B cell (primary cell): ENCODE measurements around the gene PCBP3.

ENCODE experiments used
- EZH2 ChIP-seq: IDR thresholded peaks from 2 replicates; pipeline ENCODE4 v1.6.1; 2012; ENCODE audit warnings: borderline replicate concordance, low read depth, mild to moderate bottlenecking, moderate library complexity, low read length; ENCODE audit not compliant: insufficient read depth, poor library complexity, severe bottlenecking
- TF ChIP-seq, protein P1 (sequence below): fragments of 200-600 bp; IDR thresholded peaks from one replicate; pipeline ENCODE4 v1.8.0; 2022; ENCODE audit warnings: antibody characterized with exemption, mild to moderate bottlenecking

DNA sequence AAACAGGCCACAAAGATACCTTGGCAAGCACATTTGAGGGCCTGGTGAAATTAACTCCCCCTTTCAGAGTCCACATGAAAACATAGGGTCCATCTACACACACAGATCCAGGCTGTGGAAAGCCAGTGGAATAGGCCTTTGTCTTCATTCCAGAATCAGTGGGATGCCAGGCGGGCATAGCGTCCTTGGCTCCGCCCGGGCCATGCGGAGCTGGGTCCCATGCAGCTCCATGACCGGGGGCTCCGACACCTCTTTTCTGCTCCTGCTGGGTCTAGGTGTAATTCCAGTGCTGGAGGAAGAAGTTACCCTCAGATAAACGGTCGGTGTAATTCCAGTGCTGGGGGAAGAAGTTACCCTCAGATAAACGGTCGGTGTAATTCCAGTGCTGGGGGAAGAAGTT is 274.5 kb downstream of the PCBP3 start:
- TF ChIP-seq, protein P1, sequence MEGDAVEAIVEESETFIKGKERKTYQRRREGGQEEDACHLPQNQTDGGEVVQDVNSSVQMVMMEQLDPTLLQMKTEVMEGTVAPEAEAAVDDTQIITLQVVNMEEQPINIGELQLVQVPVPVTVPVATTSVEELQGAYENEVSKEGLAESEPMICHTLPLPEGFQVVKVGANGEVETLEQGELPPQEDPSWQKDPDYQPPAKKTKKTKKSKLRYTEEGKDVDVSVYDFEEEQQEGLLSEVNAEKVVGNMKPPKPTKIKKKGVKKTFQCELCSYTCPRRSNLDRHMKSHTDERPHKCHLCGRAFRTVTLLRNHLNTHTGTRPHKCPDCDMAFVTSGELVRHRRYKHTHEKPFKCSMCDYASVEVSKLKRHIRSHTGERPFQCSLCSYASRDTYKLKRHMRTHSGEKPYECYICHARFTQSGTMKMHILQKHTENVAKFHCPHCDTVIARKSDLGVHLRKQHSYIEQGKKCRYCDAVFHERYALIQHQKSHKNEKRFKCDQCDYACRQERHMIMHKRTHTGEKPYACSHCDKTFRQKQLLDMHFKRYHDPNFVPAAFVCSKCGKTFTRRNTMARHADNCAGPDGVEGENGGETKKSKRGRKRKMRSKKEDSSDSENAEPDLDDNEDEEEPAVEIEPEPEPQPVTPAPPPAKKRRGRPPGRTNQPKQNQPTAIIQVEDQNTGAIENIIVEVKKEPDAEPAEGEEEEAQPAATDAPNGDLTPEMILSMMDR: no peak
- TF ChIP-seq EZH2: no peak
